CD8-positive, alpha-beta memory T cell (primary cell): ENCODE measurements around the gene PRDX1. TPM values are rescaled to one million over a fixed set of nuclear protein-coding genes. Genes with fewer than 3 reads are reported as not detected.

ENCODE experiments used
- CTCF ChIA-PET: fragments of 350-600 bp; sonication (Branson Sonifier 250); formaldehyde crosslinking; loops from one replicate; lab custom pipeline; 2021; ENCODE audit warnings: antibody characterized with exemption; lab: Charles Lee
- POLR2A ChIA-PET: fragments of 350-600 bp; sonication (Branson Sonifier 250); formaldehyde crosslinking; loops from one replicate; lab custom pipeline; 2021; ENCODE audit warnings: antibody characterized with exemption; lab: Charles Lee
- DNase-seq, 5 donors: peaks; one replicate each; pipeline versions ENCODE4 v3.0.0 to v3.0.0-alpha.2; 2020 to 2022; ENCODE audit warnings: mixed read lengths in 1 of 5
- H3K27ac ChIP-seq: one replicate; pipeline ENCODE4 v1.7.0; 2013; ENCODE audit warnings: low read depth, mild to moderate bottlenecking, low read length, moderate library complexity
- H3K27me3 ChIP-seq: 2 replicates; pipeline ENCODE4 v1.7.0; 2013; ENCODE audit warnings: low read length, mild to moderate bottlenecking; ENCODE audit not compliant: insufficient read depth, poor library complexity, severe bottlenecking
- H3K36me3 ChIP-seq: 2 replicates; pipeline ENCODE4 v1.7.0; 2013; ENCODE audit warnings: mild to moderate bottlenecking, low read length, moderate library complexity; ENCODE audit not compliant: insufficient read depth
- H3K4me1 ChIP-seq: 2 replicates; pipeline ENCODE4 v1.7.0; 2013; ENCODE audit warnings: mild to moderate bottlenecking, low read length, moderate library complexity; ENCODE audit not compliant: insufficient read depth
- H3K4me3 ChIP-seq: 2 replicates; pipeline ENCODE4 v1.7.0; 2013; ENCODE audit warnings: mild to moderate bottlenecking, low read length
- H3K9me3 ChIP-seq: 2 replicates; pipeline ENCODE4 v1.7.0; 2013; ENCODE audit warnings: mild to moderate bottlenecking, low read length
- H3K27ac Mint-ChIP-seq, 8 donors: one replicate each; pipeline ENCODE4 v1.8.0; 2020 to 2021; ENCODE audit warnings: mixed read lengths in 8 of 8, mild to moderate bottlenecking in 6 of 8, inconsistent platforms in 3 of 8, moderate library complexity in 3 of 8
- H3K27me3 Mint-ChIP-seq, 2 donors: one replicate each; pipeline ENCODE4 v1.8.0; 2020 to 2021; ENCODE audit warnings: mixed read lengths in 2 of 2, mild to moderate bottlenecking in 1 of 2, moderate library complexity in 1 of 2
- H3K36me3 Mint-ChIP-seq, 3 donors: one replicate each; pipeline ENCODE4 v1.8.0; 2020 to 2021; ENCODE audit warnings: mixed read lengths in 3 of 3, inconsistent platforms in 1 of 3, mild to moderate bottlenecking in 1 of 3
- H3K4me1 Mint-ChIP-seq, 3 donors: one replicate each; pipeline ENCODE4 v1.8.0; 2020 to 2021; ENCODE audit warnings: mixed read lengths in 3 of 3, inconsistent platforms in 1 of 3, mild to moderate bottlenecking in 1 of 3
- H3K4me3 Mint-ChIP-seq, 7 donors: one replicate each; pipeline ENCODE4 v1.8.0; 2020 to 2021; ENCODE audit warnings: mixed read lengths in 7 of 7, mild to moderate bottlenecking in 6 of 7, moderate library complexity in 4 of 7, inconsistent platforms in 2 of 7
- H3K9me3 Mint-ChIP-seq, 5 donors: one replicate each; pipeline ENCODE4 v1.8.0; 2020 to 2022; ENCODE audit warnings: mixed read lengths in 5 of 5, mild to moderate bottlenecking in 3 of 5, moderate library complexity in 2 of 5, inconsistent platforms in 1 of 5
- polyA plus RNA-seq: library from polyadenylated mRNA; unstranded; fragments of 300-500 nt; fragmentation: Illumina TruSeq; gene quantifications from one replicate; pipeline ENCODE4 v1.2.3, GENCODE V29; 2021
- total RNA-seq, 2 experiments: library from RNA; stranded (reverse); gene quantifications; one replicate each; pipeline ENCODE4 v1.2.3, GENCODE V29; 2021

Gene PRDX1
- total and polyA plus RNA-seq, 3 experiments from 2014 or later = 261 to 849 (median 784) TPM

- Mint-ChIP-seq H3K27me3 (no peaks in the 10 kb centered on the region), H3K9me3 (no peaks in the 10 kb centered on the region), H3K27ac (peak overlapping the region in 4 of 8 donors; percentile 13 to 64 (median 42)), H3K4me3 (no peak overlapping the region), H3K36me3 (peaks cover 5 to 79% (median 16%) of the 10 kb centered on the region in 3 donors), H3K4me1 (peaks cover 0 to 6% (median 0%) of the 10 kb centered on the region in 3 donors)
- peaks cover 53% of the 10 kb centered on the region for H3K36me3 ChIP-seq
- H3K4me3 ChIP-seq = no peak overlapping the region
- DNase-seq = no peak
- H3K9me3 ChIP-seq = no peaks in the 10 kb centered on the region
- POLR2A ChIA-PET = interaction anchor here (0.6 to 1.0 kb wide), 2 partner anchors 11 to 72 kb away, joined by 3 read pairs; partner anchors contain the start of genes CCDC163 and MMACHC
- H3K27me3 ChIP-seq = no peaks in the 10 kb centered on the region
- no peaks in the 10 kb centered on the region for H3K4me1 ChIP-seq
- CTCF ChIA-PET = interaction anchor here (1.2 to 3.8 kb wide), 9 partner anchors 10 to 726 kb away, joined by 3 to 101 read pairs (median 4); partner anchors contain the start of gene PRDX1
- no peak overlapping the region for H3K27ac ChIP-seq
Measured at GRCh38 chr1:45510972-45511527, 10.6 kb downstream of the PRDX1 start.

GRCh38 chr1:45510036-45510971, 11.4 kb downstream of the PRDX1 start:
- no peaks in the 10 kb centered on the region for H3K4me1 ChIP-seq
- no peak for DNase-seq
- Mint-ChIP-seq H3K4me1 (no peaks in the 10 kb centered on the region), H3K9me3 (no peaks in the 10 kb centered on the region), H3K36me3 (peaks cover 5 to 72% (median 10%) of the 10 kb centered on the region in 3 donors), H3K4me3 (no peak overlapping the region), H3K27me3 (no peaks in the 10 kb centered on the region), H3K27ac (peak overlapping the region in 3 of 8 donors; percentile 23 to 64 (median 44))
- peaks cover 49% of the 10 kb centered on the region for H3K36me3 ChIP-seq
- no peaks in the 10 kb centered on the region for H3K27me3 ChIP-seq
- POLR2A ChIA-PET = interaction anchor here (1.0 kb wide), 1 partner anchor 73 kb away, joined by 3 read pairs; no protein-coding TSS in a partner anchor
- no peak overlapping the region for H3K27ac ChIP-seq
- no peaks in the 10 kb centered on the region for H3K9me3 ChIP-seq
- CTCF ChIA-PET = interaction anchor here (1.5 to 3.8 kb wide), 4 partner anchors 11 to 208 kb away, joined by 4 to 101 read pairs (median 16); partner anchors contain the start of gene PRDX1
- H3K4me3 ChIP-seq = no peak overlapping the region

GRCh38 chr1:45508295-45509151, 13.2 kb downstream of the PRDX1 start:
- Histone ChIP-seq H3K36me3 (peaks cover 34% of the 10 kb centered on the region), H3K27ac (no peak overlapping the region), H3K27me3 (no peaks in the 10 kb centered on the region), H3K4me3 (no peak overlapping the region), H3K9me3 (no peaks in the 10 kb centered on the region), H3K4me1 (no peaks in the 10 kb centered on the region)
- no peaks in the 10 kb centered on the region for H3K27me3 Mint-ChIP-seq
- DNase-seq = no peak
- no peaks in the 10 kb centered on the region for H3K9me3 Mint-ChIP-seq
- no peak overlapping the region for H3K4me3 Mint-ChIP-seq
- POLR2A ChIA-PET = interaction anchor here (0.8 kb wide), 1 partner anchor 9 kb away, joined by 3 read pairs; the partner anchor contains the start of genes CCDC163 and MMACHC
- no peaks in the 10 kb centered on the region for H3K4me1 Mint-ChIP-seq
- CTCF ChIA-PET = no interaction called here
- peaks cover 5 to 54% (median 6%) of the 10 kb centered on the region in 3 donors for H3K36me3 Mint-ChIP-seq
- H3K27ac Mint-ChIP-seq = peak overlapping the region in 5 of 8 donors; percentile 14 to 76 (median 58)

GRCh38 chr1:45507893-45508292, 13.8 kb downstream of the PRDX1 start:
- Histone ChIP-seq H3K9me3 (no peaks in the 10 kb centered on the region), H3K4me1 (no peaks in the 10 kb centered on the region), H3K36me3 (peaks cover 33% of the 10 kb centered on the region), H3K4me3 (no peak overlapping the region), H3K27ac (no peak overlapping the region), H3K27me3 (no peaks in the 10 kb centered on the region)
- no peaks in the 10 kb centered on the region for H3K27me3 Mint-ChIP-seq
- no peaks in the 10 kb centered on the region for H3K9me3 Mint-ChIP-seq
- no peaks in the 10 kb centered on the region for H3K4me1 Mint-ChIP-seq
- peak overlapping the region in 5 of 8 donors; percentile 14 to 85 (median 70) for H3K27ac Mint-ChIP-seq
- no peak for DNase-seq
- H3K36me3 Mint-ChIP-seq = peaks cover 5 to 49% (median 6%) of the 10 kb centered on the region in 3 donors
- H3K4me3 Mint-ChIP-seq = no peak overlapping the region
- ChIA-PET CTCF (interaction anchor here (1.1 kb wide), 1 partner anchor 61 kb away, joined by 3 read pairs; no protein-coding TSS in a partner anchor), POLR2A (interaction anchor here (0.8 kb wide), 1 partner anchor 8 kb away, joined by 3 read pairs; the partner anchor contains the start of genes CCDC163 and MMACHC)

- Histone ChIP-seq H3K9me3 (no peaks in the 10 kb centered on the region), H3K4me3 (no peak overlapping the region), H3K4me1 (no peaks in the 10 kb centered on the region), H3K27ac (no peak overlapping the region), H3K27me3 (no peaks in the 10 kb centered on the region), H3K36me3 (peaks cover 27% of the 10 kb centered on the region)
- CTCF ChIA-PET = interaction anchor here (1.1 kb wide), 1 partner anchor 62 kb away, joined by 3 read pairs; no protein-coding TSS in a partner anchor
- H3K9me3 Mint-ChIP-seq = no peaks in the 10 kb centered on the region
- H3K4me3 Mint-ChIP-seq = no peak overlapping the region
- H3K36me3 Mint-ChIP-seq = peaks cover 5 to 43% (median 6%) of the 10 kb centered on the region in 3 donors
- no peaks in the 10 kb centered on the region for H3K4me1 Mint-ChIP-seq
- H3K27me3 Mint-ChIP-seq = no peaks in the 10 kb centered on the region
- DNase-seq = no peak
- H3K27ac Mint-ChIP-seq = peak overlapping the region in 3 of 8 donors; percentile 53 to 85 (median 76)
- POLR2A ChIA-PET = no interaction called here
Measured at GRCh38 chr1:45507195-45507594, 14.5 kb downstream of the PRDX1 start.

- Mint-ChIP-seq H3K9me3 (no peaks in the 10 kb centered on the region), H3K4me1 (peaks cover 24 to 33% (median 31%) of the 10 kb centered on the region in 3 donors), H3K27me3 (no peaks in the 10 kb centered on the region), H3K36me3 (peaks cover 0 to 21% (median 0%) of the 10 kb centered on the region in 3 donors), H3K4me3 (no peak overlapping the region), H3K27ac (no peak overlapping the region)
- no peaks in the 10 kb centered on the region for H3K9me3 ChIP-seq
- ChIA-PET CTCF (interaction anchor here (0.7 to 4.8 kb wide), 3 partner anchors 9 to 67 kb away, joined by 3 to 35 read pairs (median 6); partner anchors contain the start of gene TESK2), POLR2A (no interaction called here)
- H3K4me1 ChIP-seq = peaks cover 14% of the 10 kb centered on the region
- peaks cover 5% of the 10 kb centered on the region for H3K36me3 ChIP-seq
- H3K4me3 ChIP-seq = no peak overlapping the region
- H3K27me3 ChIP-seq = no peaks in the 10 kb centered on the region
- no peak for DNase-seq
- no peak overlapping the region for H3K27ac ChIP-seq
Measured at GRCh38 chr1:45503462-45504360, 18.0 kb downstream of the PRDX1 start.
